GM15510 (cell line): ENCODE data around the gene PLAAT3.

ENCODE experiments used
- POLR2A ChIP-seq: IDR thresholded peaks from 3 replicates; pipeline ENCODE4 v1.6.1; 2011; ENCODE audit warnings: borderline replicate concordance; ENCODE audit not compliant: insufficient read length; ENCODE audit errors: extremely low read depth

The PLAAT3 gene

GRCh38 chr11:63612181-63612580 is 2.1 kb downstream of the PLAAT3 start:
- TF ChIP-seq POLR2A = no peak

GRCh38 chr11:63611395-63611747 is 2.9 kb downstream of the PLAAT3 start:
- no peak for TF ChIP-seq POLR2A

DNA sequence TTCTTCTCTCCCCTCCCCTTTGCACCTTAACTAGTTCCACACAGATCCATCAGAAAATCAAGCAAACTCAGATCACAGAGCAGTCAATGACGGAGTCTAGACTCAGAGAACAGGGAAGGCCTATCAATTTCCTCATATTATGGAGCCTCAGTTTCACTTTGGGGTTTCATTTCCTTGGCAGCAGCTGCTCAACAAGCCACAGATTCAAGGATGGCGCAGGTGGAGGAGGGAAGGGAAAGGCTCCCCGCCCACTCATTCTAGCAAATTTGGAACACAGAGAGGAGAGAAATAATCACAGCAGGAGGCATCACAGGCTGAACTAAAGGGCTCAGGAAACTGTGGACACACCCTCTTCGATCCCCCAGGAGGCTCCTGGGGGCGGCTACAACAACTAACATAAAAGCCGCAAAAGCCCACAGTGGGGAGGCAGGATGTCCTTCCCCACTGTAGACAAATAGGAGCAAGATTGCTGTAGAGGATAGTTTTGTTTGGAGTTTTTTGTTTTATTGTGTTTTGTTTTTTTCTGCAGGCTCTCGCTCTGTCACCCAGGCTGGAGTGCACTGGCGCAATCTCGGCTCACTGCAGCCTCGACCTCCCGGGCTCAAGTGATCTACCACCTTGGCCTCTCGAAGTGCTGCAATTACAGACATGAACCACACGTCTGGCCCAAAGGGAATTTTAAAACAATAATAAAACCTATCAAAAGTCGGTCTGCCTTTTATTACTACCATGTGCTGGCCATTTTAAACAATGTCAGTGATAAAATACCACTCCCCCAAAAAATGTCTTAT is 3.4 kb downstream of the PLAAT3 start:
- TF ChIP-seq POLR2A = no peak

- no peak for TF ChIP-seq POLR2A
Observed at GRCh38 chr11:63609971-63610580, 4.2 kb downstream of the PLAAT3 start.

DNA sequence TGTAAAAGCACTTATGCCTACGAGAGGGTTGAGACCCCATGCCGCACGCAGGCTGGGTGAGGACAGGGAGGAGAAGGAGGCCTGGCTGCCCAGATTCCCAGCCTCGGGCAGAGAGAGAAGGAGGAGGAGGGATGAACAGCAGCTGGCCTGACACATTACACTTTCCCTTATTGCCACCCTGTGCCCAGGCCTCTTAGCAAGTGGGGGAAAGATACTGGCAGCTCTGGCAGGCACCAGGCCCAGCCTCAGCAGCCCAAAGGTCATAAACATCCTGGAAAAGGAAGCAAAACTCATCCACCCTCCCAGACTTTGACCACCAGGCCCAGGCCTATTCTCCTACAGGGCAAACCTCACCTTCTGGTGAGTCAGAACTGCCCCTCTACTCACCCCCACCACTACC is 4.7 kb downstream of the PLAAT3 start:
- TF ChIP-seq POLR2A = no peak

GRCh38 chr11:63608353-63609345 is 5.6 kb downstream of the PLAAT3 start:
- no peak for TF ChIP-seq POLR2A

- no peak for TF ChIP-seq POLR2A
Observed at GRCh38 chr11:63603180-63603518, 11.1 kb downstream of the PLAAT3 start.

DNA sequence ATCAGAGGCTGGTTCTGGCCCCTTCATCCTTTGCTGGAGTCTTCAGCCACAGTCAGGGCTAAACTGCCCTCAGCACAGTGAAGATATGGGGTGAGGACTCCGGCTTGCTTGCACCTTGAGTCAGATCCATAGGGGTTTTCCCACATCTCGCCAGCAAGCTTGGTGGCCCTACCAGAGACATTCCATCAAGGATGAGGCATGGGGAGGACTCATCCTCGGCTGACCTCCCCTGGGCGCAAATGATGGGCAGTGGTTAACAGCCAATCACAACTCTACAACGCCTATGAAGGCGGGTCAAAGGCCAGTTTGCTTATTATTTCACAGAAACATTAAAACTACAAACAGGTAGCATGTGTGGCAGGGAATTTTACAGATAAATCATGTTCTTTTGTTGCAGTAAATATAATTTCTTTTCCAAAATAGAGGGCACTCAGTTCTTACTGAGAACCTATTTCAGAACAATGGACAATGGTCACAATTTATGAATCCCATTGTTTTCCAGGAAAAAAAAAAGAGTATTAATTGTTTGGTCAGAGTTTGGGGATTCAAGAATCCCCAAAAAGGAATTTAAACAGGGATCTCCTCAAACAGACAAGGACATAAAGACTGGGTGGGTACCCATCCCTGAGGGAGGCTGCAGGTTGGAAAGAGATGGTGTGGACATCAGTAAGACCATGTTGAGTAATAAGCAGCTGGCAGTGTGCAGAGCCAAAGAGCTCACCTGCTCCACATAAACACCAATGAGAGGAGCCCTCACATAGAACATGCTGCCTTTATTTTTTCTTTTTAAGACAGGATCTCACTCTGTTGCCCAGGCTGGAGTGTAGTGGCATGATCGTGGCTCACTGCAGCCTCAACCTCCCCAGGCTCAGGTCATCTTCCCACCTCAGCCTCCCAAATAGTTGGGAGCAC is 14.8 kb downstream of the PLAAT3 start:
- no peak for TF ChIP-seq POLR2A

GRCh38 chr11:63598556-63598955 is 15.7 kb downstream of the PLAAT3 start:
- no peak for TF ChIP-seq POLR2A

- no peak for TF ChIP-seq POLR2A
Observed at GRCh38 chr11:63595296-63595695, 18.9 kb downstream of the PLAAT3 start.

DNA sequence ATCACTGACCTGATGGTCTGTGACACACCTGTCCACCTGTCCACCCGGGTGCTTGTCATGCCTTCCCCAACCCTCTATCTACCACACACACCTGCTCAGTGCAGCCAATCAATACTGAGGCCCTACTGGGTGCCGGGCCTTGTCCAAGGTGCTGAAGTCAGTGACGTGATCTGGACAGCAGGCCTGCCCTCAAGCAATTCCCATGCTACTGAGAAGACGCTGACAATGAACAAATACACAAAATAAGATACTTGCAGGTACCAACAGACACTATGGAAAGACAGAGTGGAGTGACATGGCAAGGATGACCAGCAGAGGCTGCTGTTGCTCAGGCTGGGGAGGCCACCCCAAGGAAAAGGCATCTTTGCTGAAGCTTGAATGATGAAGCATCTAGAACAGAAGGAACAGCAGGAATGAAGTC is 21.2 kb downstream of the PLAAT3 start:
- TF ChIP-seq POLR2A = no peak

DNA sequence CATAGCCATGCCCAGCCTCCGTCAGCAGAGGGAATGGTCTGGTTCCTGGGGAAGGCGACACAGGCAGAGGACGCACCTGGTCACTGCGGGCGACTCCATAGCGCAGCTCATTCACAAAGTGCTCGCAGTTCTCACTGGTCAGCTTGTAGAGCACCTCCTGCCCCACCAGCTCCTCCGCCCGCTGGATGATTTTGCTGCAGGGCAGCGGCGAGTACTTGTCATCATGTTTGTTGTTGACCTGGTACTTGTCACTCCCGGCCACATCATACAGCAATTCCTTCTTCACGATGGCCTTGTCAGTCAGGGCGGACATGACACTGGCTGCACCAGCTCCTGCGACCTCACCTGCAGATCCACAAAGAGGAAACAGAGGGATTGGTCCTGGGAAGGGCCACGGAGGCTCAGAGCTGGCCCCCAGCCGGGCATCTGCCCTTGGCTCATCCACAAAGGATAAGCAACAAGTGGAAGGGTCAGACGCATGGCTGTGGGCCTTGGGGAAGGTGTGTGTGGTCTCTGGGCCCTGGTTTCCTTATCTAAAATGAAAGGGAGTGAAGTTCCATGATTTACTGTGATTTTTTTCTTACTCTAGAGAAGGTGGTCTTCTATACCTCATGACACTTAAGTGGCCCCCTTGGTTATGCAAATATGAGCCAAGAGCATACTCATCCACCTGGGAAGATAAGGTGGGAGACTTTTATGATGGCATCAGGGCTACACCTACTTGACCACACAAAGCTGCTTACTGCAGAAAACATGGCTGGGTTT is 24.0 kb downstream of the PLAAT3 start:
- TF ChIP-seq POLR2A = no peak

- TF ChIP-seq POLR2A = no peak
Observed at GRCh38 chr11:63589000-63589399, 25.2 kb downstream of the PLAAT3 start.

- no peak for TF ChIP-seq POLR2A
Observed at GRCh38 chr11:63586451-63587166, 27.6 kb downstream of the PLAAT3 start.

- TF ChIP-seq POLR2A = no peak
Observed at GRCh38 chr11:63583357-63583677, 30.9 kb downstream of the PLAAT3 start.
